Measurements from ENCODE around the gene SLC1A4.

The SLC1A4 gene

GRCh38 chr2:65046633-65047407 is 57.6 kb downstream of the SLC1A4 start:
- no peaks in the 10 kb centered on the region for H3K4me1 ChIP-seq
- no peaks in the 10 kb centered on the region for H3K9me3 ChIP-seq
- H3K36me3 ChIP-seq, result no peaks in the 10 kb centered on the region; the same call in 1 of the 2 replicates
- no peak for TF ChIP-seq CTCF (IDR thresholded peaks at IDR 0.05; ENCODE audit: low read depth, low read length)
- H3K27me3 ChIP-seq, result no peaks in the 10 kb centered on the region
- DNase-seq, result no peak
- H3K4me3 ChIP-seq (ENCODE audit: low read depth, low read length), result no peak overlapping the region

- no peaks in the 10 kb centered on the region for H3K4me1 ChIP-seq
- no peak for TF ChIP-seq CTCF (IDR thresholded peaks at IDR 0.05; ENCODE audit: low read depth, low read length)
- no peak overlapping the region for H3K4me3 ChIP-seq (ENCODE audit: low read depth, low read length)
- no peaks in the 10 kb centered on the region for H3K9me3 ChIP-seq
- no peaks in the 10 kb centered on the region; the same call in 1 of the 2 replicates for H3K36me3 ChIP-seq
- no peak for DNase-seq
- H3K27me3 ChIP-seq, result no peaks in the 10 kb centered on the region
Measured at GRCh38 chr2:65049010-65049639, 59.9 kb downstream of the SLC1A4 start.

- TF ChIP-seq CTCF (IDR thresholded peaks at IDR 0.05; ENCODE audit: low read depth, low read length), result no peak
- Histone ChIP-seq H3K4me1 (no peaks in the 10 kb centered on the region), H3K36me3 (no peaks in the 10 kb centered on the region), H3K4me3 (ENCODE audit: low read depth, low read length) (no peak overlapping the region), H3K9me3 (no peaks in the 10 kb centered on the region), H3K27me3 (no peaks in the 10 kb centered on the region)
- DNase-seq, result no peak
Measured at GRCh38 chr2:65050931-65051330, 61.7 kb downstream of the SLC1A4 start.

DNA sequence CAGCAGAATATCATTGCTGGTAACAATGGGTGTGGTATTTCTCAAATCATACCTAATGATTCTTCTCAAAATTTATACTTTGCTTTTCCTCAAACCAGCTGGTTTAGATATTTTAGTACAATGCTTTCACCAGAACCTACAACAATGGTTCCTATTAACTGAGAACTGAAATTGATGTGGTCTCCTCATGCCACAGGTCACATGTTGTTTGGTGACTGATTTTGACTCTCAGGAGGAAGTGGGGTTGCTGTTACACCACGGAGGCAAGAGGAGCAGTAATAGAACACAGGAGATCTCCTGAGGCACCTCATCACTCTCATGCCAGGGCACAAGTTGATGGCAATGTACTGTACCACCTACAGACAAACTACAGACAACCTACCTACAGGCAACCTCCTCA is 64.0 kb downstream of the SLC1A4 start:
- no peaks in the 10 kb centered on the region for H3K9me3 ChIP-seq
- TF ChIP-seq CTCF (IDR thresholded peaks at IDR 0.05; ENCODE audit: low read depth, low read length), result no peak
- DNase-seq, result no peak
- 0 out of 2 replicates have a peak, but pooled peaks cover 3% of the 10 kb centered on the region for H3K36me3 ChIP-seq
- no peak overlapping the region for H3K4me3 ChIP-seq (ENCODE audit: low read depth, low read length)
- H3K4me1 ChIP-seq, result no peaks in the 10 kb centered on the region
- no peaks in the 10 kb centered on the region for H3K27me3 ChIP-seq

- Histone ChIP-seq H3K9me3 (no peaks in the 10 kb centered on the region), H3K27me3 (no peaks in the 10 kb centered on the region), H3K4me3 (ENCODE audit: low read depth, low read length) (no peak overlapping the region), H3K4me1 (no peaks in the 10 kb centered on the region), H3K36me3 (0 out of 2 replicates have a peak, but pooled peaks cover 3% of the 10 kb centered on the region)
- DNase-seq, result no peak
- TF ChIP-seq CTCF (IDR thresholded peaks at IDR 0.05; ENCODE audit: low read depth, low read length), result no peak
Measured at GRCh38 chr2:65054749-65055421, 65.7 kb downstream of the SLC1A4 start.
